Psoas muscle (tissue), 8 donors: Measurements from ENCODE around the gene CALCR. TPM values are rescaled to one million over a fixed set of nuclear protein-coding genes. Genes with fewer than 3 reads are reported as not detected.

Source experiments
- ATAC-seq, 4 donors: fragments of 200-7000 bp; cut with Tn5 transposase; one replicate each; pipeline ENCODE4 v1.9.1; 2020; ENCODE audit warnings: moderate library complexity in 3 of 4, mild to moderate bottlenecking in 2 of 4
- DNase-seq, 2 donors: peaks; one replicate each; pipeline ENCODE4 v3.0.0-alpha.2; 2020
- H3K27ac ChIP-seq: fragments of 200-600 bp; one replicate; pipeline ENCODE4 v1.8.0; 2022
- H3K27me3 ChIP-seq, 3 donors: fragments of 200-600 bp in 1 of 3; one replicate each; pipeline versions ENCODE4 v1.6.1 to v1.8.0; 2013 to 2022; ENCODE audit warnings: low read length in 2 of 3, mild to moderate bottlenecking in 2 of 3, moderate library complexity in 1 of 3; ENCODE audit not compliant: insufficient read depth in 3 of 3
- H3K36me3 ChIP-seq, 2 donors: fragments of 200-600 bp in 1 of 2; one replicate each; pipeline versions ENCODE4 v1.6.1 to v1.8.0; 2013 to 2022; ENCODE audit warnings: low read depth in 1 of 2, mild to moderate bottlenecking in 1 of 2, moderate library complexity in 1 of 2; ENCODE audit not compliant: insufficient read depth in 1 of 2
- H3K4me1 ChIP-seq: fragments of 200-600 bp; one replicate; pipeline ENCODE4 v1.8.0; 2022
- H3K4me3 ChIP-seq: fragments of 200-600 bp; one replicate; pipeline ENCODE4 v1.8.0; 2022; ENCODE audit warnings: mild to moderate bottlenecking
- H3K9me3 ChIP-seq: fragments of 200-600 bp; one replicate; pipeline ENCODE4 v1.8.0; 2022
- WGBS, 3 donors: extraction: QIAGEN DNeasy Blood & Tissue Kit; methylation state at CpG; one replicate each; pipeline versions ENCODE4 v1.1.6 to v1.1.7; 2013; 5-methylcytosine and 5-hydroxymethylcytosine counted together
- intact Hi-C, 2 donors: fragments of 100-400 bp; cut with DNase I; formaldehyde crosslinking; loops; one replicate each; pipeline versions ENCODE4 v1.11.0 to v1.14.2; 2022
- polyA plus RNA-seq, 3 donors: library from polyadenylated mRNA; stranded (reverse); fragments of 200-250 nt; gene quantifications; one replicate each; pipeline ENCODE4 v1.2.3, GENCODE V29; 2013
- total RNA-seq, 4 donors: library from RNA; stranded (reverse); fragmentation: NEBNext Ultra II Directional in 2 of 4; extraction: Animal tissue kit (Norgen Biotek cat#: 25700) in 2 of 4; gene quantifications; one replicate each; pipeline versions ENCODE4 v1.2.1 to v1.2.4, GENCODE V29; 2021 to 2023
- TF ChIP-seq, protein P1 (sequence below): fragments of 200-600 bp; IDR thresholded peaks from one replicate; pipeline ENCODE4 v1.8.0; 2022; ENCODE audit warnings: antibody characterized with exemption
- donor health status: healthy with polysubstance abuse.
- donor health status: DM: no; HTN: no; CAD: no; lungs with moderate emphysema.
- donor health status: Bipolar disorder and iron deficiency.
- donor health status: healthy.
- donor health status: DM: yes; HTN: yes; CAD: no.
- donor health status: DM: no; HTN: no; CAD: no.
- donor health status: DM: no; HTN: no; CAD: no.
- donor health status: DM: yes; HTN: yes; CAD: no.

The CALCR gene
- total and polyA plus RNA-seq, 7 donors = 0.23 to 1.0 (median 0.64) TPM

- 89 to 94% (median 91%) methylated on average over 15 of the region's 15 CpGs for WGBS, 3 donors
- Histone ChIP-seq H3K4me3 (no peak overlapping the region), H3K9me3 (no peaks in the 10 kb centered on the region), H3K27ac (no peak overlapping the region), H3K36me3 (no peaks in the 10 kb centered on the region), H3K4me1 (no peaks in the 10 kb centered on the region), H3K27me3 (no peaks in the 10 kb centered on the region)
- DNase-seq (no peak), ATAC-seq (no peak)
- TF ChIP-seq, protein P1, sequence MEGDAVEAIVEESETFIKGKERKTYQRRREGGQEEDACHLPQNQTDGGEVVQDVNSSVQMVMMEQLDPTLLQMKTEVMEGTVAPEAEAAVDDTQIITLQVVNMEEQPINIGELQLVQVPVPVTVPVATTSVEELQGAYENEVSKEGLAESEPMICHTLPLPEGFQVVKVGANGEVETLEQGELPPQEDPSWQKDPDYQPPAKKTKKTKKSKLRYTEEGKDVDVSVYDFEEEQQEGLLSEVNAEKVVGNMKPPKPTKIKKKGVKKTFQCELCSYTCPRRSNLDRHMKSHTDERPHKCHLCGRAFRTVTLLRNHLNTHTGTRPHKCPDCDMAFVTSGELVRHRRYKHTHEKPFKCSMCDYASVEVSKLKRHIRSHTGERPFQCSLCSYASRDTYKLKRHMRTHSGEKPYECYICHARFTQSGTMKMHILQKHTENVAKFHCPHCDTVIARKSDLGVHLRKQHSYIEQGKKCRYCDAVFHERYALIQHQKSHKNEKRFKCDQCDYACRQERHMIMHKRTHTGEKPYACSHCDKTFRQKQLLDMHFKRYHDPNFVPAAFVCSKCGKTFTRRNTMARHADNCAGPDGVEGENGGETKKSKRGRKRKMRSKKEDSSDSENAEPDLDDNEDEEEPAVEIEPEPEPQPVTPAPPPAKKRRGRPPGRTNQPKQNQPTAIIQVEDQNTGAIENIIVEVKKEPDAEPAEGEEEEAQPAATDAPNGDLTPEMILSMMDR = no peak
- intact Hi-C loops = no loop called here
Observed at GRCh38 chr7:93426155-93426696, 148.3 kb downstream of the CALCR start.

DNA sequence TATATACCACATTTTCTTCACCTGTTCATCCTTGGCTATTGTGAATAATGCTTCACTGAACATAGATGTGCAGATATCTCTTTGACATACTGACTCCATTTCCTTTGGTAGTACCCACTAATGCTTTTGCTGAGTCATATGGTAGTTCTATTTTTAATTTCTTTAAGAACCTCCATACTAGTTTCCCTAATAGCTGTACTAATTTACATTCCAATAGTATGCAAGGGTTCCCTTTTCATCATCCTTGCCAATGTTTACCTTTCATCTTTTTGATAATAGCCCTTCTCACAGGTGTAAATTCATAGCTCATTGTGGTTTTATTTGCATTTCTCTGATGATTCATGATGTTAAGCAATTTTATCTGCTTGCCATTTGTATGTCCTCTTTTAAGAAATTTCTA is 159.9 kb downstream of the CALCR start:
- ATAC-seq (no peak), DNase-seq (no peak)
- TF ChIP-seq, protein P1 = no peak

GRCh38 chr7:93409324-93409723 is 165.2 kb downstream of the CALCR start:
- TF ChIP-seq, protein P1 = no peak
- no peaks in the 10 kb centered on the region for H3K27me3 ChIP-seq
- H3K27ac ChIP-seq = no peak overlapping the region
- no peak overlapping the region for H3K4me3 ChIP-seq
- no peaks in the 10 kb centered on the region for H3K36me3 ChIP-seq
- H3K4me1 ChIP-seq = no peaks in the 10 kb centered on the region
- intact Hi-C loops = no loop called here
- ATAC-seq (no peak), DNase-seq (no peak)
- WGBS, 3 donors = 67 to 71% (median 70%) methylated on average over 3 of the region's 3 CpGs
- peaks cover 9% of the 10 kb centered on the region for H3K9me3 ChIP-seq

More for the DNA sequence above, 159.9 kb downstream of the CALCR start:
- no peak overlapping the region for H3K27ac ChIP-seq
- no peaks in the 10 kb centered on the region for H3K9me3 ChIP-seq
- H3K36me3 ChIP-seq = no peaks in the 10 kb centered on the region
- intact Hi-C loops = no loop called here
- no peaks in the 10 kb centered on the region for H3K27me3 ChIP-seq
- H3K4me3 ChIP-seq = no peak overlapping the region
- H3K4me1 ChIP-seq = no peaks in the 10 kb centered on the region

DNA sequence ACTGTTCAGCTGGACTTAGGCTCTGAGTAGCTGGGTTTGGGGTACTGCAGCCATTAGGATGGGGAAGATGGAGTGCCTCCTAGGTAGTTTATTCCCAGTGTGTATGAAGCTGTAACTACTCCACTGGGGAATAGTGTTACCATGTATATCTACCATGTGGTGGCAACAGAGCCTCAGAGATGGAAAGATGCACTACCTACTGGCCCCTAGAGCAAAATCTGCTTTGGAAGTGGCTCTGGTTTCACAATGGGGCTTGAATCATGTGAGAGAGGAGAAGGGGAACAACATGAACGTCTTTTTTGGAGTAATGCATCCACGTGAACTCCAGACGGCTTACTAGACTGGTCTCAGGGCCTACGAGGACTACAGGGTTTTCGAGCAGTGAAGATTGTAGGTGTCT is 167.3 kb downstream of the CALCR start:
- intact Hi-C loops = no loop called here
- Histone ChIP-seq H3K4me3 (no peak overlapping the region), H3K9me3 (peaks cover 9% of the 10 kb centered on the region), H3K36me3 (no peaks in the 10 kb centered on the region), H3K4me1 (no peaks in the 10 kb centered on the region), H3K27ac (no peak overlapping the region), H3K27me3 (no peaks in the 10 kb centered on the region)
- ATAC-seq (no peak), DNase-seq (no peak)
- TF ChIP-seq, protein P1 = no peak
- 74 to 83% (median 74%) methylated on average over 5 of the region's 5 CpGs for WGBS, 3 donors

GRCh38 chr7:93402944-93403343 is 171.6 kb downstream of the CALCR start:
- Histone ChIP-seq H3K4me3 (no peak overlapping the region), H3K27me3 (no peaks in the 10 kb centered on the region), H3K9me3 (peaks cover 9% of the 10 kb centered on the region), H3K36me3 (no peaks in the 10 kb centered on the region), H3K27ac (no peak overlapping the region), H3K4me1 (no peaks in the 10 kb centered on the region)
- ATAC-seq (no peak), DNase-seq (no peak)
- TF ChIP-seq, protein P1 = no peak
- WGBS, 3 donors = 83 to 86% (median 84%) methylated on average over 5 of the region's 5 CpGs
- intact Hi-C loops = no loop called here
